Choroid plexus epithelial cell (primary cell): Measurements from ENCODE around the gene ILK.

Source experiments
- DNase-seq: peaks from one replicate; pipeline ENCODE4 v3.0.0-alpha.2; 2010; ENCODE audit warnings: low read depth
- H3K4me3 ChIP-seq: 2 replicates; pipeline ENCODE4 v1.5.1; 2011; ENCODE audit warnings: low read depth, mild to moderate bottlenecking, control low read depth, low read length, moderate library complexity
- TF ChIP-seq, protein P1 (sequence below): conservative IDR thresholded peaks from 2 replicates; pipeline ENCODE4 v1.5.1; 2011; ENCODE audit warnings: low read depth, mild to moderate bottlenecking, control low read depth, inconsistent platforms, low read length, moderate library complexity

Gene ILK

DNA sequence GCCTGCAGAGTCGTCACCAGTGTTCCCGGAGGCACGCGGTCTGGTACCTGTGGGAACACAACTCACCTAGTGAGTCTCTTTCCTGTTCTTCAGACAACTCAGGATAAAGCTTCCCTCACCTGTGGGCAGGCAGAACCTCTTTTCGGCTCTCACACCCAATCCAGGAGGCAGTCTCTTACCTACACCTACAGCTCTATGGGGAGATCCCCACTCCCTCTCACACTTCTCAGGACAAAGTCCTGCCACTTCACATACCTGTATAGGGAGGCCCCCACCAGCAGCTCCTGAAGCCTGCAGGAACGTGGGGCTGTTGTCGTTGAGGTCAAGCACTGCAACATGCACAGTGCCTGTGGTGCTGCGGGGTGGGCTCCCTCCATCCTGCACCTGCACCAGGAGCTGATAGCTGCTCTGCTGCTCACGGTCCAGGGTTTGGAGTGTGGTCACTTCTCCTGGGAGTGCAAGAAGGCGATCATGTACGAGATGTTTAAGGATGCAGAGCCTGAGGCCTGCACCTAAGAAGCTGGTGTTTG lies 27.9 kb downstream of the ILK start:
- no peak for DNase-seq
- no peak overlapping the region for H3K4me3 ChIP-seq
- TF ChIP-seq, protein P1, sequence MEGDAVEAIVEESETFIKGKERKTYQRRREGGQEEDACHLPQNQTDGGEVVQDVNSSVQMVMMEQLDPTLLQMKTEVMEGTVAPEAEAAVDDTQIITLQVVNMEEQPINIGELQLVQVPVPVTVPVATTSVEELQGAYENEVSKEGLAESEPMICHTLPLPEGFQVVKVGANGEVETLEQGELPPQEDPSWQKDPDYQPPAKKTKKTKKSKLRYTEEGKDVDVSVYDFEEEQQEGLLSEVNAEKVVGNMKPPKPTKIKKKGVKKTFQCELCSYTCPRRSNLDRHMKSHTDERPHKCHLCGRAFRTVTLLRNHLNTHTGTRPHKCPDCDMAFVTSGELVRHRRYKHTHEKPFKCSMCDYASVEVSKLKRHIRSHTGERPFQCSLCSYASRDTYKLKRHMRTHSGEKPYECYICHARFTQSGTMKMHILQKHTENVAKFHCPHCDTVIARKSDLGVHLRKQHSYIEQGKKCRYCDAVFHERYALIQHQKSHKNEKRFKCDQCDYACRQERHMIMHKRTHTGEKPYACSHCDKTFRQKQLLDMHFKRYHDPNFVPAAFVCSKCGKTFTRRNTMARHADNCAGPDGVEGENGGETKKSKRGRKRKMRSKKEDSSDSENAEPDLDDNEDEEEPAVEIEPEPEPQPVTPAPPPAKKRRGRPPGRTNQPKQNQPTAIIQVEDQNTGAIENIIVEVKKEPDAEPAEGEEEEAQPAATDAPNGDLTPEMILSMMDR, result no peak

DNA sequence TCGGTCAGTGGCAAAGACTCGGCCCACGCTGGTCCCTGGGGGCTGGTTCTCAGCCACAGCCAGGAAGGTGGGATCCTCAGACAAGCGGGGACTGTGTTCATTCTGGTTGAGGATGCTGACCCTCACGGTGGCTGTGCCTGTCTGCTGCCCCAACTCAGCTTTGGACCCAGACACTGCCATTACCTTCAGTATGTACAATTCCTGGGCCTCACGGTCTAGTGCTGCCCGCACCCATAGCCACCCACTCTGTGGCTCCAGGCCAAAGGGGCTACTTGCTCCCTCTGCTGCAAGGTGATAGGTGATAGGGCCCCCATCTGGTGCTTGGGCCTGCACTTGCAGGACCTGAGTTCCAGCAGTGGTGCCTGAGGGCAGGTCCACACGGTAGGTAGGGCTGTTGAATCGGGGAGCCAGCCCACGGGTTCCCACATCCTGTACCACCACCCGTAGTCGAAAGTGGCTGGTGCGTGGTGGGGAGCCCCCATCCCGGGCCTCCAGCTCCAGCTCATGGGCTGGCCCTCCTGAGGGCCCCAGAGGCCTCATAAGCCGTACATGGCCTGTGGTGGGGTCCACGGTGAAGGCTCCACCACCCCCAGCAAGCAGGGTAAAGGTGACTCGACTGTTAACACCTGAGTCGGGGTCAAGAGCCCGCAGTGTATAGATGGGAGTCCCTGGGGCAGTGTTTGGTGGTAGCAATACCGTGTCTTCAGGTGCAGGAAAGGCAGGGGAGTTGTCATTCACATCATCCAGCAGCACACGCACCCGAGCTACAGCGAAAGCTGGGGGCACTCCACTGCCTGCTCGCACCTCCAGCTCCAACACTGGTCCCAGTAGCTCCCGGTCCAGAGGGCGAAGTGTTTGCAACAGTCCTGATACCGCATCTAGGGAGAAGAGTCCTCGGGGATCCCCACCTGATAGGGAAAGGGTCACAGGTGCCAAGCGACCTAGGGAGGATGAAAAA lies 28.8 kb downstream of the ILK start:
- no peak overlapping the region for H3K4me3 ChIP-seq
- DNase-seq, result no peak
- TF ChIP-seq, protein P1, result no peak

DNA sequence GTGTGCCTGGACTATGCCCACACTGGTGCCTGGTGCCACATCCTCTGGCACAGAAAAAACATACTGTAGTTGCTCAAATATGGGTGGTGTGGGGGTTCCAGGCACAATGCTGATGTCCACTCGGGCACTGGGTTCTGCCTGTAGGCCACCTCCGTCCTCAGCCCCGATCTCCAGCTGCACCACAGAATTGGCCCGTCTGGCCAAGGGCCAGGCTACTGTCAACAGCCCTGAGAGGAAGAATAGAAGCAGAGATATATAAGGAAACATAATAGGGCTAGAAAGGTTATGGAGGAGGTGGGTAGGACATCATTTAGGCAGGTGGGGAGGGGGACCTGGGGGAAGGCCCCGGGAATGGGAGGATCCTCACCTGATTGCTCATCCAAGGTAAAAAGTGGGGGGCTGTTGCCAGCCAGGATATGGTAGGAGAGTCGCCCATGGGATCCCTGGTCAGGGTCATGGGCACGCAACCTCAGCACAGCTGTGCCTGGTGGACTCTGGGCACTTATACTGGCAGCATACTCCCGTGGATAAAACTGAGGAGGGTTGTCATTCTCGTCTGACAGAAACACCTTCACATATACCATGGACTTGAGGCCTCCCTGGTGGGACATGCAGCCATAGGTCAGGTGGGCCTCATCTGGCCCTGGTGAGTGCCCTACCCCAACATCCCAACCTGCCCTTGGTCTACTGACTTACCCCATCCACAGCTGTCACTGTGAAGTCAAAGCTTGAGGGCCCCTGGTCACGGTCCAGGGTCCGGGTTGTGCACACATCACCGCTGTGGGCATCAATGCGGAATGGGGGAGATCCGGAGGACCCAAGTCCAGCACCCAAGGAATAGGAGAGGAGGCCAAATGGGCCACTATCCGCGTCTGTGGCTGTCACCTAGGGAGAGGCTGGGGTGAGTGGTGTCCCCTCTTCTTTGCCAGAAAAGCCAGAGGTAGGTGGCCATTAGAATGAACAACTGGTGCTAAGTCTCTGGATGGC lies 30.1 kb downstream of the ILK start:
- H3K4me3 ChIP-seq, result no peak overlapping the region
- no peak for DNase-seq
- TF ChIP-seq, protein P1, result no peak

DNA sequence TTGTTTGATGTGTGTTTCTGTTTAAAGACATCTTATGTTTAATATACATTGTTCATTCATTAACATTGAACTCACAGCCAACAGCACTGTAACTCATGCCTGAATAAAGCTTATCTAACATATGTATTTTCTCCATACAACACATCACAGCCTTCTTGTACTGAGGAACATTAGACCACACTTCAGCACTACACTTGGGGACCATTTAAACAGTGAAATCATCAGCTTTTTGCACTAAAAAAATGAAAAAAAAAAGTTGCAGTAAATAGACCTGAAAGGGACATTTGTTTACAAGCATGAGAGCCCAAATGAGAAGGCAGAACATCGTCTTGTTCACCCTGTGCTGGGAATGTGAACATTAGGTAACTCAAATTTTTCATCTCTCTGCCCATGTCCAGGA lies 31.0 kb downstream of the ILK start:
- DNase-seq, result no peak
- H3K4me3 ChIP-seq, result no peak overlapping the region
- TF ChIP-seq, protein P1, result no peak

DNA sequence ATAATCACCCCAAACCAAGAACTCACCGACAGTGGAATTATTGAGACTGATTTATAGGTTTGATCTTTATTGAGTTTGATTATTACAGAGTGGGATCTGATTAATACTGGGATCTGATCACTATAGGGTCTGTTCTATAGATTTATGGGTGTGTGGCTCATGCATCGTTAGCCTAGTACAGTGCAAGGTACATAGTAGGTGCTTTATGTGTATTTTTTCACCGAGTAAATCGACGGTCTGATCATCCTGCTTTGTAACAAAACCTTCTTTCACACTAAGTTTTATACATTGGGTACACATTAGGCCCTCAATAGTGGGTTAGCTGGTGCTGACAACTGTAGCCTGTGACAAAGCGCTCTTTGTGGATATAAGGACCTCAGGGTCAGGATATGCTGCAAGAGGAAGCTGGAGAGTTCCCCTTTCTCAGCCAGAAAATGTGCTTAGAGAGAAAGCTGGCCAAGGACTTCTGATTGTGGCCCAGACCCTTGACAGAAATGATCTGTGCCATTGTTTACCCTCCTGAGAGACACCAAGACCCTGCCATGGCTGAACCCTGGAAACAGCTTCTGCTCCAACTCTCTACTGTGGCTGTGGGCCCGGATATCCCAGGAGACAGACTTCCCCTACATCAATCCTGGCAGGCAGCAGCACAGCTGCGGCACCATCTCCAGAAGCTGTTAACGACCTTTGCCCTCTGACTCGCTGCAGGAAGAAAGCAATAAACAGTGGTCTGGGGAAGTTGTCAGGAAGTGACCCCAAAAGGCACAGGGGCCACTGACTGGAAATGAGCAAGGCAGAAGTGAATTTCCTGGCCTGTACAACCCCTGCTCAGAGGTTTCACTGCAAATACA lies 31.7 kb downstream of the ILK start:
- H3K4me3 ChIP-seq, result no peak overlapping the region
- TF ChIP-seq, protein P1, result no peak
- DNase-seq, result peak; percentile 70

DNA sequence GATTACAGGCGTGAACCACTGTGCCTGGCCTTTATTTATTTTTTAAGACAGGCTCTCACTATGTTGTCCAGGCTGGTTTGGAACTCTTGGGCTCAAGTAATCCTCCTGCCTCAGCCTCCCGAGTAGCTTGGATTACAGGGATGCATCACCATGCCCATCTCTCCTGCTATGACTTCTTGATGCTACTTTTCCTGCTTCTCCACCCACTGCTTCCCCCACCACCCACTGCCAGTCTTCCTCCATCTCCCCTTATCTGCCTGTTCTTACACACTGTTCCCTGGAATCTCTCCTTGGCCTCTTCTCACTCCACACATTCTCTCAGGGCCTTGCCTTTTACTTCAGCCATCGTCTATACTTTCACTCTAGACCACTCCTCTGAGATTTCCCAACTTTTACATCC lies 32.9 kb downstream of the ILK start:
- TF ChIP-seq, protein P1, result no peak
- no peak overlapping the region for H3K4me3 ChIP-seq
- DNase-seq, result no peak
